GM18870 (cell line): ENCODE results near the gene NKAIN1.
"Not testable (repeated sequence)": the region's sequence is repeated elsewhere in the genome, so short reads cannot be mapped to it uniquely, and the experiment has no call there.

Experiments used
- ATAC-seq: cut with Tn5 transposase; IDR thresholded peaks from one replicate; pipeline ENCODE4 v1.9.1; 2021; ENCODE audit warnings: moderate library complexity; ENCODE audit not compliant: unreplicated experiment

The NKAIN1 gene

GRCh38 chr1:31239653-31240241, at the start of gene NKAIN1:
Gene NKAIN1 (minus strand): TSS chr1:31239887. CDS start chr1:31239547, 340 bp downstream.
- ATAC-seq = no peak

- ATAC-seq = no peak
Measured at GRCh38 chr1:31289021-31289420, 49.3 kb upstream of the NKAIN1 start.

GRCh38 chr1:31287791-31288190, 48.1 kb upstream of the NKAIN1 start:
- not testable (repeated sequence) for ATAC-seq

GRCh38 chr1:31282426-31282825, 42.7 kb upstream of the NKAIN1 start:
- ATAC-seq = not testable (repeated sequence)

DNA sequence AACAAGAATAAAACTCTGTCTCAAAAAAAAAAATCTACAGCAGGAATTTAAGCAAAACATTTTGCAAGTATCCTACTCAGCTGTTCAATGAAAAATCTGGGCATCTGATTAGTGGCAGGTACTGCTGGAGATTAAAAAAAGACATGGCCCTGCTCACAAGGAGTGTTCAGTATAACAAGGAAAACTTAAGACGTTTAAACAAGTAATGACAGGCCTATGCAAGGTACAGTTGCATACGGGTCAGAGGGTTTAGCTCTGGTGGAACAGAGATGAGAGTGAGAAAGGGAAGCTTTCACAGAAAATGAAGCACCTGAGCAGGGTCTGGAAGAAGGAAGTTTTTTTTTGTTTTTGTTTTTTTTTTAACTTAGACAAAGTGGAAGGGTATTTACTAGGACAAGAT, 33.9 kb upstream of the NKAIN1 start:
- ATAC-seq = no peak

DNA sequence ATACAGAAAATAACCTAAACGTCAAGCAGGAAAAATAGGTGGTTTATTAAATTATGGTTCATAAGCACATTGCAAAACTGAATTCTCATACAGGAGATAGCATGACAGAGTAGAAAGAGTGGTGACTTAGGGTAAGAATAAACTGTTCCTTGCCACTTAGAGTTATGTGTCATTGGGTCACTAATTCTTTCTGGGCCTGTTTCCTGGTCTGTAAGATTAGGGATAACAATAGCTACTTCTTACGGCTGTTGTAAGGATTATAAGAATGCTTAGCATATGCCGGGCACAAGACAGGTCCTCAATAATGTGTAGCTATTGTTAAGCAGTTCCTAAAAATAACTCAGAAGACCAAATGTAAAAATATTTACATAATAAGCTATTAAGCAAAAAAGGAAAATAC, 32.7 kb upstream of the NKAIN1 start:
- no peak for ATAC-seq

GRCh38 chr1:31266547-31266946, 26.9 kb upstream of the NKAIN1 start:
- ATAC-seq = no peak

GRCh38 chr1:31264790-31265386, 25.2 kb upstream of the NKAIN1 start:
- no peak for ATAC-seq

DNA sequence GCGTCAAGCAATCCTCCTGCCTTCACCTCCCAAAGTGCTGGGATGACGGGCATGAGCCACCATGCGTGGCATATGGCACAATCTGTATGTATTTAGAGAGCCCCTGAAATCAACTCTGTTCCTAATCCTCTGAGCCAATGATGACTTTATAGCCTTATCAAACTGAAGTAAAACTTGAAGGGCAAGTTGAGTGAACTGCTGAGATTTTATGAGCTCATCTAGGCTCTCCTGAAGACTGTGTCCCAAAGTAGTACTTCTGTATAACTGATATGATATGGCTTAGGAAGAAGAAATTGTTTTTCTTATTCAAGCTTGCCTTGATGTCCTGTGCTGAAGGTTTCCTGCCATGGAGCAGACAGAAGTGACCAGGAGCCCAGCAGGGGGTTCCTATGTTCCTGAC, 23.7 kb upstream of the NKAIN1 start:
- ATAC-seq = no peak

- not testable (repeated sequence) for ATAC-seq
Measured at GRCh38 chr1:31262393-31262792, 22.7 kb upstream of the NKAIN1 start.

DNA sequence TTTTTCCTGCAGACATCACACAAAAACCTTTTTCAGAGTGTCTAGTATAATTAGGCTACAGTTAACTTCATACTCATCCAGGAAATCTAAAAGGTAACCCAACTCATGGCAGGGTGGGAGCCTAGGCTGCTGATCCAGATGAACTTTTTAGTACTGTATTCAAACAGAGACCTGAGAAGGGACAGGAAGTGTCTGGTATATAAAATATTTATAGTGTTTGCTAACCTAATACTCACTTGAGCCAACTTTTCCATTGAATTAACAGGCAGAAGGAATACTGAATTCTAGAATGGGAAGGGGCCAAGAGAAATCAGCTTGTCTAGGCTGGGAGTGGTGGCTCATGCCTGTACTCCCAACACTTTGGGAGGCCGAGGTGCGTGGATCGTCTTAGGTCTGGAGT, 22.2 kb upstream of the NKAIN1 start:
- no peak for ATAC-seq

DNA sequence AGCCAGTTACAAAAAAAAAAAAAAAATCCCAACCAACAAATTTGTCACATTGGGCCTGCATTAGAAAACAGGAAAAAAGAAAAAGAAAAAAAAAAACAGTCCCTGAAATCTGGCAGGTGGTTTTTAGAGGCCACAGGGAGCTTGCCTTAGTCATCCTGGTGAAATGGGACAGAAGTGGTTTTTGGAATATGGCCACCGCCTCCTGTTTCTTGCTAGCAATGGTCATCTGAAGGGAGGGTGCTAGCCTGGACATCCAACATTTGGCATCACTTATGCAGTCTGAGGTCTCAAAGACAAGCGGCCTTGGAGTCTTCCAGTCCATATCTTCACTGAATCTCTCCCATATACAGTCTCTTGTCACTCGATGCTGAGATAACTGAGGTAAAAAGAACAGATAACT, 20.1 kb upstream of the NKAIN1 start:
- ATAC-seq = no peak

GRCh38 chr1:31258581-31258980, 18.9 kb upstream of the NKAIN1 start:
- ATAC-seq = no peak

GRCh38 chr1:31257213-31257612, 17.5 kb upstream of the NKAIN1 start:
- no peak for ATAC-seq

GRCh38 chr1:31249854-31250253, 10.2 kb upstream of the NKAIN1 start:
- ATAC-seq = no peak

DNA sequence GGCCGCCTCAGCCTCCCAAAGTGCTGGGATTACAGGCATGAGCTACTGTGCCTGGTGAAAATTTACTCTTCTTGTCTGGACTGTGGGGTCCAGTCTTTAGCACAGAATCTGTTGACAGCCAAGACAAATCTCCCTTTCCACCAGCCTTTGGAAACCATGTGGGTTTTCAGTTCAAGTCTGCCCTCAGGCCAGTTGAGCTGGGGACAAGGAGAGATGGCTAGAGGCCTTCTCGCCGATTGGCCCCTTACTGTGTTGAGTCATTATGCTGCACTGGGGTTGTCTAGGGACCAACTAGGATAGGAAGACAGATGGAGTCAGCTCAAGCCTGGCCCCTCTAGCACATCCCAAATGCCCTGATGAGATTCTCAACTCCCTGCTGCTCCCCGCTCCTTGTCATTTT, 8.6 kb upstream of the NKAIN1 start:
- no peak for ATAC-seq

GRCh38 chr1:31244326-31244725, 4.6 kb upstream of the NKAIN1 start:
- ATAC-seq = no peak

DNA sequence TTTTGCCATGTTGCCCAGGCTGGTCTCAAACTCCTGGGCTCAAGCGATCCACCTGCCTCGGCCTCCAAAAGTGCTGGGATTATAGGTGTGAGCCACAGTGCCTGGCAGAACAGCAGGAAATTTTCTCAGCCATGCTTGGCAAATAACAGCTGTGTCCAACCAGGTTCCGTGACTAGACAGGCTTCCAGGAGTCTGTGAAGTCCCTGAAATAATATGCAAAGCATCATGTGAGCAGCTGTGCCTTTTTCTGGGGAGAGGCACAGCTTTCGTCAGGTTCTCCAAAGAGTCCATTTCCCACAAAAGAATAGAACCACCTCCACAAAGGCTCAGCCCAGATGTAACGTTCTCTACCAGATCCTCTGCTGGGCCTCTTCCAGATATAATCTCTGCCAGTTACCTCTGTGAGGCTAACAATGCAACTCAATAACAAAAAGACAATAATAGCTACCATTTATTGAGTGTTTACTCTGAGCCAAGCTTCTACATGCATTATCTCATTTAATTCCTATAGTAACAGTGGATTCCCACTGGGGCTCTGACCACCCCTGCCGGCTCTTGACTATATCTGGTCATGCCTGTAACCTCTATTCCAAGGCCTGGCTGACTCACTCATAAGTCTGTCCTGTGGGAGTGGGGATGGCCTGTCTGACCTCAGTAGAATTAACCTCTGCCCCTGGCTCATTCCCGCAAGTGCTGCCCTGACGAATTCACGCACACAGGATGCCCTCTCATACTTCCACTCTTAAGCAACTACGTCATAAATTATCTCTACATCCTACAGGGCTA, 4.0 kb upstream of the NKAIN1 start:
- ATAC-seq = no peak

- ATAC-seq = no peak
Measured at GRCh38 chr1:31241321-31241720, 1.6 kb upstream of the NKAIN1 start.

GRCh38 chr1:31238986-31239613, 587 bp downstream of the NKAIN1 start:
- ATAC-seq = no peak

DNA sequence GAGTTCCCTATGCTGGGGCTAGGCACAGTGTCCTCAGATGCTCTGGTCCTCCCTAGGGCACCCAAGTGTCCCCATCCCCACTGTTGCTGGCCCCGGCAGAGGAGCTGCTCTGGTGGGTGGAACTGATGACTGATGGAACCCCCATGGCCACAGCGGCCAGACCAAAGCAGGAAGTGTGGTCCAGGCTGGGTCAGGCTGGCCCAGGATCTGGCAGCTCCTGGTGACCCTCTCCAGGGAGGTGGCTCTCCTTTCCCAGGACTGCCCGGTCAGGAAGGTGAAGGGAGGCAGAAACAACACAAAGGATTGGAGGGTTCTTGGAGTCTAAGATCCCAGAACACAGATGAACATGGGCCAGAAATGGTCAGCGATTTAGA, 1.1 kb downstream of the NKAIN1 start:
- no peak for ATAC-seq

DNA sequence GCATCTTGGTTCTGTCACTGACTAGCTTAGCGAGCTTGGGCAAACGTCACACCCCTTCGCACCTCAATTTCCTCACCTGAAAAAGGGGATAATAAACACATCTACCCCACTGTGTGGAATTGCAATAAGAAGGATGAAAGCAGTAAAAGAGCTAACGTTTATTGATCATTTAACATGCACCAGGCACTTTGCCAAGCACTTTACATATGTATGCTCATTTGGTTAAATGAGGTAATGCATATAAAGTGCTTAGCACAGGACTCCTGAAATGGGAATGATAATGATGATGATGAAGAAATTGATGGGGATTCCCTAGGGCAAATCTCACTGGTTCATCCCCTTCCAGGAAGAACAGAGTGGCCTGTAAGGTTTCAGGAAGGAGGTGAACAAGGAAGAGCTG, 4.8 kb downstream of the NKAIN1 start:
- no peak for ATAC-seq
